ENCODE measurements around the gene FAM83B. TPM values are rescaled to one million over a fixed set of nuclear protein-coding genes. Genes with fewer than 3 reads are reported as not detected.
"Not testable (repeated sequence)": the region's sequence is repeated elsewhere in the genome, so short reads cannot be mapped to it uniquely, and the experiment has no call there.

Gene FAM83B
- polyA plus RNA-seq, 3 donors: 8.5 to 9.8 (median 9.2) TPM

DNA sequence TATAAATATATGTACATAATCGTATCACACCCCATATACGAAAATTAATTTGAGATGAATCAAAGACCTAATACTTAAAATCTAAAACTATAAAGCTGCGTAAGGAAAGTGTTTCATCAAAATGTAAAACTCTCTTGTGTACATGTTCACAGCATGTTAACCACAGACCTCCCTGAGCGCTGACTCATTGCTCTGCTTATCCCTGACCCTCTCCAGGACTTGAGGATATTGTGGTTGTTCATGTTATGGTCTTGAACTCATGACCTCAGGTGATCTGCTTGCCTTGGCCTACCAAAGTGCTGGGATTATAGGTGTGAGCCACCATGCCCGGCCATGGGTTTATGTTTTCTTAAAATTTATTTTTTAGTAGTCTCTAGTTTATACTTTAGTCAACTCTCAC is 14.2 kb downstream of the FAM83B start:
- no peak for DNase-seq (ENCODE audit: low read depth in 3 of 3, low spot score in 2 of 3)

DNA sequence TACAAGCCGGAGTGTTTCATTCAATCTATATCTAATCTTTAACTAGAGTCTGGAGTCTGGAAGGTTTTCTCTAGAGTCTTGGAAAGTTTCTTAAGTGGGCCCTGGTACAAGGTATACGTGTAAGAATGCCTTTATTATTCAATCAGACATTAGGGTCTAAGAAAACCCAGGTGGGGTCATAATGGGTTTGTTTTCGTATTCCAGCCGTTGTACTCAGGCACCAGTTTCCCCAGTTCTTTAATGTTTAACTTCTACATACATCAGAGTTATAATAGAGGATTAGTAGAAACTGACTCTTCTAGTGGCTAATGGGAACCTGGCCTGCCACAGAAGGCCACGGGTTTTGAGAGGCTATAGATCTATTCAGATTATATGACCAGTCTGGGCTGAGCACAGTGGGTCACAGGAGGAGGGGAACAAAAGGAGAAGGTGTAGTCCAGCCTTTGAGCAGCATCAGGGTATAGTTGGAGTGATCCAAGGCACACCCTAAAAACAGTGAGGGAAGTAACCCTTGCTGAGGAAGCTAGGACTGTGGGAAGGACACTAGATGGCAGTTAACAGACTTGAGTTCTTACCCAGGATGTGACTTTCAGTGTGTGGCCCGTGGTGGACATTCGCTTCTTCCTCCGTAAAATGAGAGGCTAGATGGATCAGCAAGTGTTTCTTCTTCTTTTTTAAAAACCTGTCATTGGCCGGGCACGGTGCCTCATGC is 15.5 kb downstream of the FAM83B start:
- DNase-seq (ENCODE audit: low read depth in 3 of 3, low spot score in 2 of 3): no peak

DNA sequence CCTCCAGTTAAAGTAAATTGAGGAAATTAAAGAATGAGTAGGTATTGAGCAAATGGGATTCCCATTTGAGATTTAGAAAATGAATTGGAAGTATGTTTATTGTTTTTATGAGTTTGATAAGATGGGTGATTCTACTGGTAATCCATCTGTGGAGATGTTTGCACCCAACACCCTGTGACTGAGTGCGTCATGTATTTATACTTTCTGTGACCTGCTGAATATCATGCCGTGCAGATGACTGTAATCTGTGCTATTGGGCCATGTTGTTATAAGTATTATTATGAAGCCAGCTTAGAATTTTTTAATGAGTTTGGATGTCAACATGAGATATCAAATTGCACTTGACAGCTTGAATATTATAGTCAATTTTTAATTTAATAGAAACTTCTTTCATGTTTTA is 17.7 kb downstream of the FAM83B start:
- no peak for DNase-seq (ENCODE audit: low read depth in 3 of 3, low spot score in 2 of 3)

DNA sequence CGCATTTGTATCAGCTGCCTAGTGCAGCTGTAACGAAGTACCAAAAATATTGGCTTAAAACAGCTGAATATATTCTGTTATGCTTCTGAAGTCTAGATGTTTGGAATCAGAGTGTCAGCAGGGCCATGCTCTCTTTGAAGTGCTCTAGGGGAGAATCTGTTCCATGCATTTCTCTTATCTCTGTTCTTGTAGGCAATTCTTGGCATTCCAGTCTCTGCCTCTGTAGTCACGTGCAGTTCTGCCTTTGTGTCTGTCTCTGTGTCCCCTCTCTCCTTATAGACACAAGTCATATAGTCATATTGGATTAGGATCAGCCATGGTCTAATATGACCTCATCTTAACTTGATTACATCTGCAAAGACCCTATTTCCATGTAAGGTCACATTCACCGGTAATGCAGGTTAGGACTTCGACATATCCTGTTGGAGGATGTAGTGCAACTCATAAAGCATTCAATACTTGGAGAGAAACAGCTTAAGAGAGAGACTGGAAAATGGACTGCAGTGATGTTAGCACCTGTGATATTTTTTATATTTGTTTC is 18.6 kb downstream of the FAM83B start:
- no peak for DNase-seq (ENCODE audit: low read depth in 3 of 3, low spot score in 2 of 3)

DNA sequence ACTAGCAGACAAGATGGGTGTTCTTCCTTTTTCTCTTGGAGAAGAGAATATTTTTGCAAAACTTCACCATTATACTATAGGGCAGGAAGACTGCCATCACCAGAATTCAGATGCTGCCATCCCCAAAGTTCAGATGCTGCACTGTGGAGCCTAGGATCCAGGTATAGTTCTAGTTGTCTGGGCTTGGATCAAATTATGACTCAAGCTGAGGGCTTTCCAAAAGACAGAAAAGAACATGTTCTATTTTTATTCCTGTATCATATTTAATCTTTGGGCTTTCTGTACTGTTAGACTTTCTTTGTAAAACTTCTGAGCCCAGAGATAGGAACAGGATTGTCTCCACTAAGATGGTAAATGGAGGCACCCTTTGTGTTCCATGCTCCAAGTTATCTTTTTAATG is 22.0 kb downstream of the FAM83B start:
- DNase-seq (ENCODE audit: low read depth in 3 of 3, low spot score in 2 of 3): no peak

DNA sequence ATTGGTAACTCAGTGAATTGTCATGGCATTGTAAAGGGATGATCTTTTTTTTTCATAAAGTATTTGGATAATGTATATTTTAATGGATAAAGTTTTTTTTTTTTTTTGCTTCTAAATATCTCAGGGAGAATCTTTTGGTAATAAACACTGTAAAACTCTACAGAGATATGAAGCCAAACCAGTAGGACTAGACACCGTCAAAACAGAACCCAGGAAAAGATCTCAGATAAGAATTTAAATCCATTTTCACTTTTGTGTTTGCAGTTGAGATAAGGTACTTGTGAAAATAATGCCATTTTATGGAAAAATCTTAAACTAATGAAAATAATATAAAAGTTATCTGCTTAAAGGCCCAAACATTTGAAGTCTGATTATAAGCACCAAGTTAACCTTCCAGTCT is 27.0 kb downstream of the FAM83B start:
- DNase-seq (ENCODE audit: low read depth in 3 of 3, low spot score in 2 of 3): no peak

DNA sequence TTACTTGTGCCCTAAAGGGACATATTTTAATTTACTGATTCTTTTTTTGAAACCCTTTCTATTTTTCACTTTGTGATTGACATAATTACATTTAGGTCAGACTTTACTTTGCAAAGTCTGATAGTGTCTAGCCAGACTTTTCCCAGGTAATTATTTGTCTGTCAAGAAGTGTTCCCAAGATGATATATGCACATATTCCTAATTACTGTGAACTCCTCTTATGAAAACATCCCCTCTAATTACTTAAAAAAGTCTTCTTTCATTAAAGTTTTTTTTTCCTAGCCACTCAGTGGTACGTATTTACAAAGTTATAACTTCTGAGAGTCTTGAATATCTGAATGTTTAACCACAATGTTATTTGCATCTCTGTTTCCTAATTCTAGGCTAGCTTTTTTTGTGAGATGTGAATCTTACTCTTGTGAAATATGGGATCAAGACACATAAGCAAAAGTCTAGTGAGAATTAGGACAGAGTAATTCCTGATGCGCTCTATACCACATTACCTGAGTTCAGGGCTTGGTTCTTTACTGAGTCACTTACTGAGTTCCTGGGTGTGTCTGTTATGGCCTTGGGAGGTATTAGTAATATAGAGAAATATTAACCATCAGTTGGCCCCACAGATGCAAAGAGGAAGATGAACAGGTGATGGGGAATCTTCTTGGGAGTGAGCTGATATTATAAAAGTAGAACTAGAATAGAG is 27.9 kb downstream of the FAM83B start:
- no peak for DNase-seq (ENCODE audit: low read depth in 3 of 3, low spot score in 2 of 3)

DNA sequence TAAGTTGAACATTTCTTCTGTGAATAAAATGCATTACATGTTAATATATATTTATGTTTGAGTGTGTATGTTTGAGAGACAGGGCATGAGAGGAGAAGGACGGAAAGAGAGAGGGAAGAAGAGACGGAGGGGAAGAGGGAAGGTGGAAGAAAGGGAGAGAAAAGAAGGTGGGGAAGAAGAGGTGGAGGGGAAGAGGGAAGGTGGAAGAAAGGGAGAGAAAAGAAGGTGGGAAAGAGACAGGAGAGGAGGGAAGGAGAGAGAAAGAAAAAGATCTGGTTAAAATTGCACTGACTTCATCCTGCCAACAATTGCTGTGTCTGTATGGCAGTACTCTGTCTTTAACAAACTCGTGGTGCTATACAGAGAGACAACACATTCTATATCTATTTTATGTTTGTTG is 29.0 kb downstream of the FAM83B start:
- no peak for DNase-seq (ENCODE audit: low read depth in 3 of 3, low spot score in 2 of 3)

DNA sequence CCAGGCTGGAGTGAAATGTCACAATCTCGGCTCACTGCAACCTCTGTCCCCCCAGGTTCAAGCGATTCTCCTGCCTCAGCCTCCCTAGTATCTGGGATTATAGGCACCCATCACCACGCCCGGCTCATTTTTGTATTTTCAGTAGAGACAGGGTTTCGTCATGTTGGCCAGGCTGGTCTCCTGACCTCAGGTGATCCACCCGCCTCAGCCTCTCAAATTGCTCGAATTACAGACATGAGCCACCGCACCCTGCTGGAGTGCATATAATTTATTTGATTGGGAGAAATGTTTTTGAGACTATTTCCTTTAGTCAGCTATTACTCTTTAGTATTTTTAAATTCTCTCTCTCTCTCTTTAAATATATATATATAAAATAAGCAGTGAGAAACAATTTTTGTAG is 29.8 kb downstream of the FAM83B start:
- no peak for DNase-seq (ENCODE audit: low read depth in 3 of 3, low spot score in 2 of 3)

DNA sequence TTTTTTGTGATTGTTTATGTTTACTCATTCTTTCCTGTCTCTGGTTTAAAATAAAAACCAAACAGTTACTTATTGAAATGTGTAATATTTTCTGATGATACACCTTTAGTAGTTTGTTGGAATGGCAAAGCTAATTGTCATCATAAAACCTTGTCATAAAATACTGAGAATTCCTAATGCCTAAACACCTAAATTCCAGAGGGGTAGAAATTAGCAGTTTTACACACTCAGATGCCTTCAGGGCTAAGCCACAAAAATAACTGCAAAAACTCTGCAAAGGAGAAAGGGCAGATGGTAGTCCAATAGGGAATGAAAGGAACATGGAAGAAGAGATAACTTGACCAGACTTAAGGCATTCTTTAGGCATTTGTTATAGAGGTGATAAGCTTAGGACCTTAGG is 30.3 kb downstream of the FAM83B start:
- DNase-seq (ENCODE audit: low read depth in 3 of 3, low spot score in 2 of 3): no peak

DNA sequence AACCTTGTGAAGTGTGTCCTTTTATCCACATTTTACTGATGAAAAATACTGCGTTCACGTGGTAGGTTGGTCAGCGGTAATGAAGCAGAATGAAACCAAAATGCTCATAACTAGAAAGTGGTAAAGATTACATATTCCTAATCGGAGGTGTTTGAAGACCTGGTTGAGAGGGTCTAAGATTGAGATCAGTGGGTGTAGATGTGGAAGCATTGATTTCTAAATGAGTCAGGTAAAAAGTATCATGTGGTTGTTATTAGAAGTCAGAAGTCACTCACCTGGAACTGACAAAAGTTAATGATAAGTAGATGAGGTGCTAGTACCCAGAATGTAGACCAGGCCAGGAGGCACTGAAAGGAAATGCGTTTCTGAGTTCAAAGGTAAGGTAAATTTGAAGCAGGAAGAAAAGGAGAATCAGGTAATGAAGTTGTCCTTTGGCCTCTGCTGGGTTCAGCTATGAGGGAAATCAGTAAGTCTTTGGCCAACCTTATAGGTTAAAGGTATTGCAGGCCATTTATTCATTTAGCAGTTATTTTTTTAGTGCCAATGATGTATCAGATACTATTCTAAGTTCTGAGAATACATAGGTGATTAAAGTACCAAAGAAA is 31.2 kb downstream of the FAM83B start:
- DNase-seq (ENCODE audit: low read depth in 3 of 3, low spot score in 2 of 3): no peak

DNA sequence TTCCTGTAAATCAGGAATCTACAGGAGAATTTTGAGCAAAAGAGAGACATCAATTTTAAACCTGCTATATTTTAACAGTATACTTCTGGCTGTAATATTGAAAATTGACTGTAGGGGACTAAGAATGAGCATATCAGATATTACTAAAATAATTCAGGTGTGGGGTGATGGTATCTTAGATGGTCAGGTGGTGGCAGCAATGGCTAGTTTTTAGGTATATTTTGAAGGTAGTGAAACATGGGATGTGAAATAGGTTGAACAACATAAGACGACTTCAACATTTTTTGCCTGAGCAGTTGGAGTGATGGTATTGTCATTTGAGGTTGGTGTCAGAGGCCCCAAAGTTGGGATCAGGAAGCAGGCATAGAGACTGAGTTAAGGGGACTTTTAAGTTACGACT is 32.1 kb downstream of the FAM83B start:
- DNase-seq (ENCODE audit: low read depth in 3 of 3, low spot score in 2 of 3): no peak

DNA sequence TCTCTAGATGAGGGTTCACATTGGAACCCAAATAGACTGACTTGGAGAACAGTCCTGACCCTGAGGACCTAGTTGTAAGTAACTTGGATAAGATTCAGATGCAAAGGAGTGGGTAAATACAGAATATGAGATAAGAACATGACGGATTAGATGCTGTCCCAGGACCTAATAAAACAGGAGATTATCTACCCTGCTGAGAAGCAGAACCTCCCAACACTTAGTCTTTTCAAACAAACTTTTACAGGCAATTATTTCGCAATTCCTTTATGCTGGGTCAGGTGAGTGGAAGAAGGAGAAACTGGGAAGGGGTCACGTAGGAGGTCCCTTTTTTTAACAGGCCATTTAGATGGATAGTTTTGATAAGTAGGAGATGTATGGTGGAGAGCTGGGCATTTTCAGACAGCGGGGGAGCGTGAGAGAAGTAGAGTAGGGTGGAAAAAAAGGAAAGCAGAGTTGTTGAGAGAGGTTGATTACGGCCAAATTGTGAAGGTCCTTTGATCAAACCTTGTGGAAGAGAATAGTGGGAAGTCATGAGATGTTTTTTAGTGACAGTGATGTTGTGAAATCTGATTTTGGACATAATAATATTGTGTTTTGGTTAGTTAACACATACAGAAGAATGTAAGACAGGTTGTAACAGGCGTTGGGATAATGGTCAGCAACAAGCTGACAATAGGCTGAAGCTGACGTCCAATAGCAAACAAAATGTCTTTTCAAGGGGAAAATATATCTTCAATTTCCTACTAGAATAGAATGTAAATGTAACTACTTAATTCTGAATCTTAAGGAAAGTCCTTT is 32.8 kb downstream of the FAM83B start:
- no peak for DNase-seq (ENCODE audit: low read depth in 3 of 3, low spot score in 2 of 3)

DNA sequence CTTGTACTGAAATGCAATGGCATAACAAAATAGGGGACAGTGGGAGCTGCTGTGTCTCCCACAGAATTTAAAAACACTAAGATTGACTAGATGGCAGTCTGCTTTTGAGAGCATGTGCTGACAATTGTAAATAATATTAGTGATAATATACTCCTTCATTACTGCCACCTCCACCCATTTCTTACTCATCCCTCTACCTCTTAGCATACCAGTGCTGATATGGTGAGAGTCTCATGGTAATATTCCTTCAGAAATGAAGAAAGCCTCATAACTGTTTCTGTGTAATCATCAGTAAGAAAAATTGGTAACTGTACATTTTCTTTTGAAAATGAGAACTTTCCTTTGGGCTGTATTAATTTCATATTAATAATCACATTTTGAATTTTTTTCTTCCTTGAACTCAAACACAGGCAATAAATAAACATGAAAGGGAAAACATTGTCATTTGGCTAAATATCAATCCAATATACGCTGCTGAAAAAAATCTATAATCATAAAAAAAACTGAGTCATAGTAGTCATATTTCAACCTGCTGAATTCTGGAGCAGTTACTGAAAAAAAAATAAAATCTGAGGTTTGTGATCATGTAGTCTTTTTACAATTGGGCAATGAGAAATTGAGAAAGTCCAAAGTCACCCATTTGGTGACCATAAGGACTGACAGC is 34.6 kb downstream of the FAM83B start:
- DNase-seq (ENCODE audit: low read depth in 3 of 3, low spot score in 2 of 3): no peak

DNA sequence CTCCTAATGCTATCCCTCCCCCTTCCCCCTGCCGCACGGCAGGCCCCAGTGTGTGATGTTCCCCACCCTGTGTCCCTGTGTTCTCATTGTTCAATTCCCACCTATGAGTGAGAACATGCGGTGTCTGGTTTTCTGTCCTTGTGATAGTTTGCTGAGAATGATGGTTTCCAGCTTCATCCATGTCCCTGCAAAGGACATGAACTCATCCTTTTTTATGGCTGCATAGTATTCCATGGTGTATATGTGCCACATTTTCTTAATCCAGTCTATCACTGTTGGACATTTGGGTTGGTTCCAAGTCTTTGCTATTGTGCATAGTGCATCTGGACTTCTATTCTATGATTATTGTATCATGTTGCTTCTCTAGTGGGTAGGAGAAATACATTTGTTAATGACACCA is 35.3 kb downstream of the FAM83B start:
- DNase-seq (ENCODE audit: low read depth in 3 of 3, low spot score in 2 of 3): not testable (repeated sequence)

DNA sequence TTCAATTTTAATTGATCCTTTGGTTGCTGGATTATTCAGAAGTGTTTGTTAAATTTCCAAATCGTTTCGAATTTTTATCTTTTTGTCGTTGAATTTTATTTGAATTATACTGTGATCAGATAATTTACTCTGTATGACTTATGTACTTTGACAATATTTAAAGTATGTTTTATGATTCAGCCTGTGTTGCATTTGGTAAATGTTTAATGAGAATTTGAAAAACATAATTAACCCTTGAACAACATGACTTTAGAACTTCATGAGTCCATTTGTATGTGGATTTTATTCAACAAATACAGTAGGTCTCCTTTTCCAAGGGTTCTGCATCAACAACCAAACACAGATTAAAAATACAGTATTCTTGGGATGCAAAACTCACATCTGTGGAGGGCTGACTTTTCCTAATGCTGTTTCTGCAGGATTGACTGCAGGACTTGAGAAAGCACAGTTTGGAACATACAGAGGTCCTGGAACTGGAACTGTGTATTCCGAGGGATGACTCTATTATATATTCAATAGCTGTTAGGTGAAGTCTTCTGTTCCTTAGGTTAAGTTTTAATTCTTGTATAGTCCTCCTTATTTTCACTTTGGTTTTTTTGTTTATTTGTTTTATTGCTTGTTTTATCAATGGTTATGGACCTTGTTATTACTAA is 40.5 kb downstream of the FAM83B start:
- no peak for DNase-seq (ENCODE audit: low read depth in 3 of 3, low spot score in 2 of 3)

DNA sequence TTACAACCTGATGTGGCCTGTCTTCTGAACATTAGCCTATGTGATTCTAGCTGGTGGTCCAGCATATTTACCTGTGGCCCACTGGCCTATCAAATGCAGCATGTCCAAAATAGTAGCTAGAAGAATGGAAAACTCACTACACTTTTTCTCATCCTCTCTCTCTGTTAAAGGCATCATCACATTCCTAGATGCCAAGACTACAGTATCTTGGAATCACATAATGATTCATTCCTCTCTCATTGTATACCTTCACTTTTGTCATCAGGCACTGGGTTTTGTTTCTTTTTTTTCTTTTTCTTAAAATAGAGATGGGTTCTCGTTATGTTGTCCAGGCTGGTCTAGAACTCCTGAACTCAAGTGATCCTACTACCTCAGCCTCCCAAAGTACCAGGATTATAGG is 45.0 kb downstream of the FAM83B start:
- no peak for DNase-seq (ENCODE audit: low read depth in 3 of 3, low spot score in 2 of 3)

DNA sequence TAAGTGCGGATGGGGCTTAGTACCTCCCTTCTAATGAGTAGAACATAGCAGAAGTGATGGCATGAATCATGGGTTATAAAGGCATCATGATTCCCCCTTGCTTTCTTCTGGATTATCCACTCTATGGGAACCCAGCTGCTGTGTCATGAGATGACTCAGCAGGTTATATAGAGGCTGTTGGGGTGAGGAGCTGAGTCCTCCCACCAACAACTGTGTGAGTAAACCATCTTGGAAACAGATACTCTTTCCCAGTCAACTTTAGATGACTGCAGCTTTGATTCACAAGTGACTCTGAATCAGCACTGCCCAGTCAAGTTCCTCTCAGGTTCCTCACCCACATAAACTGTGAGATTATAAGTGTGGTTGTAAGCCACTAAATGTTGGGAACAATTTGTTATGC is 46.3 kb downstream of the FAM83B start:
- DNase-seq (ENCODE audit: low read depth in 3 of 3, low spot score in 2 of 3): no peak

DNA sequence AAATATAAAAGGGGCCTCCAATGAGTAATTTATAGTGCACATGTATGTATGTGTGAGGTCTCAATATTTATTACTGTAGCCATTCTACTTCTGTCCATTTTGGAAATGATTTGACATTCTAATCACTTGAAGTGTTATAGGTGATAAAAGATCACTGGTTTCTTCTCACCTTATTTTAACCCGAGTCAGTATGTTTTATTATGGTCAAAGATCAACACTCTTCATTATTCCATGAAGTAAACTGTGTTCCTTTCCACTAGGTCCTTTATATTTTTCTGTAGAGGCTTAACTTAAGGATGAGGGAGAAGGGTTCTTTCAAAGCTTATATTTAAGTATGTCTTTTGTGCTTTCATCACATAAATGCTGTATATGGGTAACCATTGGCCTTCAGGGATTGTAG is 47.2 kb downstream of the FAM83B start:
- DNase-seq (ENCODE audit: low read depth in 3 of 3, low spot score in 2 of 3): no peak

DNA sequence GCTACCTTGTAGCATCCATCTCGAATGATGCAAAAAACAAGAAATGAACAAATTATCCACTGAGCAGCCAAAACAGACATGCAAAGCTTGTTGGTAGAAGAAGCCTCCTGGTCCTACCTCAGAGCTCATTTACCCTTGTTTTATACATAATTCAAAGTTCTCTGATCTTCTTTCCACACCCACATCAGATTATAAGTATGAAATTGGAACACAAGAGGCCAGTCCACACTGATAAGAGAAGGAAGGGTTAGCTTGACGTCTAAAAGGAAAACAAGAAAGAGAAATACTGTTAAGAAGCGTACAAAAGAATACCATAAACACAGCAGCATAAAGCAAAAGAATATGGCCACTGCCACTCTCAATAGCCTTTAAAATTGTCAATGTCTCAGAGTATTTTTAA is 49.7 kb downstream of the FAM83B start:
- no peak for DNase-seq (ENCODE audit: low read depth in 3 of 3, low spot score in 2 of 3)
